Measurements from ENCODE around the gene MACROD2. TPM values are rescaled to one million over a fixed set of nuclear protein-coding genes. Genes with fewer than 3 reads are reported as not detected.

MACROD2 gene
- total and polyA plus RNA-seq, 2 donors (not counting 1 experiment from before 2014, with no cell fraction given) = 5.3 to 6.7 TPM

- Mint-ChIP-seq H3K4me1 (no peaks in the 10 kb centered on the region), H3K27me3 (peaks cover 13% of the 10 kb centered on the region), H3K4me3 (no peak overlapping the region), H3K9me3 (ENCODE audit: insufficient read depth) (no peaks in the 10 kb centered on the region), H3K27ac (no peak overlapping the region)
- Histone ChIP-seq H3K4me1 (ENCODE audit: control insufficient read depth in 2 of 2, insufficient read depth in 2 of 2, low read length in 2 of 2) (no peaks in the 10 kb centered on the region), H3K27ac (ENCODE audit: low read length in 2 of 2) (no peak overlapping the region), H3K4me2 (replicated peaks; ENCODE audit: low read depth, low read length, poor library complexity, severe bottlenecking) (no peak overlapping the region), H3K36me3 (replicated peaks in 1 of 2; ENCODE audit: control extremely low read depth in 1 of 2, control insufficient read depth in 1 of 2, extremely low read depth in 1 of 2, insufficient read depth in 2 of 2, low read length in 1 of 2) (no peaks in the 10 kb centered on the region), H3K9me3 (ENCODE audit: control extremely low read depth in 1 of 3, control insufficient read depth in 2 of 3, insufficient read depth in 1 of 3, low read length in 2 of 3) (peaks cover 0 to 4% (median 0%) of the 10 kb centered on the region in 3 donors), H4K20me1 (ENCODE audit: control insufficient read depth, insufficient read depth, low read length, poor library complexity, severe bottlenecking) (no peaks in the 10 kb centered on the region), H3K4me3 (ENCODE audit: control extremely low read depth in 1 of 5, extremely low read depth in 1 of 5, insufficient read depth in 1 of 5, low read depth in 2 of 5, low read length in 4 of 5) (no peak overlapping the region), H3K27me3 (replicated peaks in 1 of 4; ENCODE audit: control extremely low read depth in 1 of 4, control insufficient read depth in 3 of 4, insufficient read depth in 4 of 4, low read length in 3 of 4) (no peaks in the 10 kb centered on the region), H3K79me2 (ENCODE audit: control insufficient read depth, insufficient read depth, low read length) (no peaks in the 10 kb centered on the region), H3K9ac (ENCODE audit: low read length) (no peak overlapping the region), H2AFZ (ENCODE audit: insufficient read depth, low read depth, low read length, poor library complexity, severe bottlenecking) (no peak overlapping the region)
- ATAC-seq (ENCODE audit: low read depth) = no peak
- WGBS (ENCODE audit: insufficient coverage) = 46% methylated on average over 1 of the region's 3 CpGs
- intact Hi-C loops (cut with micrococcal nuclease) = no loop called here
- ChIA-PET POLR2A (no interaction called here), CTCF (no interaction called here)
- no peak for TF ChIP-seq EZH2 (IDR thresholded peaks at IDR 0.05; ENCODE audit: borderline replicate concordance, insufficient read depth, low read depth, low read length, poor library complexity, severe bottlenecking)
- no peak for DNase-seq
These were observed 932.8 kb downstream of the MACROD2 start for GRCh38 chr20:14928083-14928482.

GRCh38 chr20:14929388-14929787 lies 934.1 kb downstream of the MACROD2 start:
- Histone ChIP-seq H3K27me3 (replicated peaks in 1 of 4; ENCODE audit: control extremely low read depth in 1 of 4, control insufficient read depth in 3 of 4, insufficient read depth in 4 of 4, low read length in 3 of 4) (no peaks in the 10 kb centered on the region), H2AFZ (ENCODE audit: insufficient read depth, low read depth, low read length, poor library complexity, severe bottlenecking) (no peak overlapping the region), H3K36me3 (replicated peaks in 1 of 2; ENCODE audit: control extremely low read depth in 1 of 2, control insufficient read depth in 1 of 2, extremely low read depth in 1 of 2, insufficient read depth in 2 of 2, low read length in 1 of 2) (no peaks in the 10 kb centered on the region), H3K79me2 (ENCODE audit: control insufficient read depth, insufficient read depth, low read length) (no peaks in the 10 kb centered on the region), H3K9me3 (ENCODE audit: control extremely low read depth in 1 of 3, control insufficient read depth in 2 of 3, insufficient read depth in 1 of 3, low read length in 2 of 3) (peaks cover 0 to 4% (median 0%) of the 10 kb centered on the region in 3 donors), H3K4me1 (ENCODE audit: control insufficient read depth in 2 of 2, insufficient read depth in 2 of 2, low read length in 2 of 2) (no peaks in the 10 kb centered on the region), H3K4me2 (replicated peaks; ENCODE audit: low read depth, low read length, poor library complexity, severe bottlenecking) (no peak overlapping the region), H3K9ac (ENCODE audit: low read length) (no peak overlapping the region), H4K20me1 (ENCODE audit: control insufficient read depth, insufficient read depth, low read length, poor library complexity, severe bottlenecking) (no peaks in the 10 kb centered on the region), H3K4me3 (ENCODE audit: control extremely low read depth in 1 of 5, extremely low read depth in 1 of 5, insufficient read depth in 1 of 5, low read depth in 2 of 5, low read length in 4 of 5) (no peak overlapping the region), H3K27ac (ENCODE audit: low read length in 2 of 2) (no peak overlapping the region)
- Mint-ChIP-seq H3K27ac (no peak overlapping the region), H3K27me3 (peaks cover 8% of the 10 kb centered on the region), H3K4me3 (no peak overlapping the region), H3K4me1 (no peaks in the 10 kb centered on the region), H3K9me3 (ENCODE audit: insufficient read depth) (no peaks in the 10 kb centered on the region)
- POLR2A ChIA-PET = no interaction called here
- DNase-seq (no peak), ATAC-seq (ENCODE audit: low read depth) (no peak)
- CTCF ChIA-PET = no interaction called here
- 100% methylated on average over 2 of the region's 8 CpGs for WGBS (ENCODE audit: insufficient coverage)
- TF ChIP-seq, protein P1, sequence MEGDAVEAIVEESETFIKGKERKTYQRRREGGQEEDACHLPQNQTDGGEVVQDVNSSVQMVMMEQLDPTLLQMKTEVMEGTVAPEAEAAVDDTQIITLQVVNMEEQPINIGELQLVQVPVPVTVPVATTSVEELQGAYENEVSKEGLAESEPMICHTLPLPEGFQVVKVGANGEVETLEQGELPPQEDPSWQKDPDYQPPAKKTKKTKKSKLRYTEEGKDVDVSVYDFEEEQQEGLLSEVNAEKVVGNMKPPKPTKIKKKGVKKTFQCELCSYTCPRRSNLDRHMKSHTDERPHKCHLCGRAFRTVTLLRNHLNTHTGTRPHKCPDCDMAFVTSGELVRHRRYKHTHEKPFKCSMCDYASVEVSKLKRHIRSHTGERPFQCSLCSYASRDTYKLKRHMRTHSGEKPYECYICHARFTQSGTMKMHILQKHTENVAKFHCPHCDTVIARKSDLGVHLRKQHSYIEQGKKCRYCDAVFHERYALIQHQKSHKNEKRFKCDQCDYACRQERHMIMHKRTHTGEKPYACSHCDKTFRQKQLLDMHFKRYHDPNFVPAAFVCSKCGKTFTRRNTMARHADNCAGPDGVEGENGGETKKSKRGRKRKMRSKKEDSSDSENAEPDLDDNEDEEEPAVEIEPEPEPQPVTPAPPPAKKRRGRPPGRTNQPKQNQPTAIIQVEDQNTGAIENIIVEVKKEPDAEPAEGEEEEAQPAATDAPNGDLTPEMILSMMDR (IDR thresholded peaks at IDR 0.05) = no peak
- TF ChIP-seq EZH2 (IDR thresholded peaks at IDR 0.05; ENCODE audit: borderline replicate concordance, insufficient read depth, low read depth, low read length, poor library complexity, severe bottlenecking) = no peak
- intact Hi-C loops (cut with micrococcal nuclease) = no loop called here
